ENCODE measurements around the gene KRT82. TPM values are rescaled to one million over a fixed set of nuclear protein-coding genes. Genes with fewer than 3 reads are reported as not detected.
A peak's percentile ranks its signal among the peaks of the same experiment; 100 is the strongest.

Gene KRT82
- total RNA-seq, 4 donors from 2014 or later = not detected

DNA sequence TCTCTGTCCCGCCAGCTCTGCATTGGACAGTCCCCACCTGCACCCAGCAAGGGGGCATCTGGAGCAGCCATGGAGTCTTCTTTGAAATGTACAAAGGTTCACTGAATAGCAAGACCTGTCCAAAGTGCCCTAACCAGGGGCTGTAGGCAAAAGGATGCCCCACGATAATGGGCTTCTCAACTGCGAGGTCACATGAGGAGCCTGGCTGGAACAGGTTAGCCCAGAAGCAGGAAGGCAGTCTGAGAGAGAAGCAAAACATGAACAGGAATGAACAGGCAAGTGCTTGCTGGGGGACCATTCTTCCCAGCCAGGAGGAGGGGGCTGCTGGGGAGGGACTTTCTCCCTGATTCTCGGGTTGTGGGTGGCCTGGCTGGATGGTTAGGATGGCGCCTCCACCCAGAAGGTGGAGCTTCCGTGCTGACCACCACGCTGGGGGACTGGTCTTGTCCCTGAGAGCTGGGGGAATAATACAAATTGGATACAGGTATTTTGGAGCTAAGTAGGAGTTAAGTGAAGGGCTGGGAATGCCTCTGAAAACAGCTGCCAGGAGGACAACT, 46.0 kb downstream of the KRT82 start:
- no peak for DNase-seq (ENCODE audit: low spot score)
- TF ChIP-seq, protein P1, sequence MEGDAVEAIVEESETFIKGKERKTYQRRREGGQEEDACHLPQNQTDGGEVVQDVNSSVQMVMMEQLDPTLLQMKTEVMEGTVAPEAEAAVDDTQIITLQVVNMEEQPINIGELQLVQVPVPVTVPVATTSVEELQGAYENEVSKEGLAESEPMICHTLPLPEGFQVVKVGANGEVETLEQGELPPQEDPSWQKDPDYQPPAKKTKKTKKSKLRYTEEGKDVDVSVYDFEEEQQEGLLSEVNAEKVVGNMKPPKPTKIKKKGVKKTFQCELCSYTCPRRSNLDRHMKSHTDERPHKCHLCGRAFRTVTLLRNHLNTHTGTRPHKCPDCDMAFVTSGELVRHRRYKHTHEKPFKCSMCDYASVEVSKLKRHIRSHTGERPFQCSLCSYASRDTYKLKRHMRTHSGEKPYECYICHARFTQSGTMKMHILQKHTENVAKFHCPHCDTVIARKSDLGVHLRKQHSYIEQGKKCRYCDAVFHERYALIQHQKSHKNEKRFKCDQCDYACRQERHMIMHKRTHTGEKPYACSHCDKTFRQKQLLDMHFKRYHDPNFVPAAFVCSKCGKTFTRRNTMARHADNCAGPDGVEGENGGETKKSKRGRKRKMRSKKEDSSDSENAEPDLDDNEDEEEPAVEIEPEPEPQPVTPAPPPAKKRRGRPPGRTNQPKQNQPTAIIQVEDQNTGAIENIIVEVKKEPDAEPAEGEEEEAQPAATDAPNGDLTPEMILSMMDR (IDR thresholded peaks at IDR 0.05) = no peak
- ATAC-seq (ENCODE audit: low FRiP score) = no peak

GRCh38 chr12:52359621-52360061, 46.5 kb downstream of the KRT82 start:
- ATAC-seq (ENCODE audit: low FRiP score) (peak; percentile 26), DNase-seq (ENCODE audit: low spot score) (no peak)
- TF ChIP-seq, protein P1 (IDR thresholded peaks at IDR 0.05) = no peak

- TF ChIP-seq, protein P1 (IDR thresholded peaks at IDR 0.05) = no peak
- DNase-seq (ENCODE audit: low spot score) = no peak
- no peak for ATAC-seq (ENCODE audit: low FRiP score)
These were observed 47.4 kb downstream of the KRT82 start for GRCh38 chr12:52358575-52359350.

- DNase-seq (ENCODE audit: low spot score) (no peak), ATAC-seq (ENCODE audit: low FRiP score) (no peak)
- TF ChIP-seq, protein P1 (IDR thresholded peaks at IDR 0.05) = no peak
These were observed 49.2 kb downstream of the KRT82 start for GRCh38 chr12:52356762-52357580.

DNA sequence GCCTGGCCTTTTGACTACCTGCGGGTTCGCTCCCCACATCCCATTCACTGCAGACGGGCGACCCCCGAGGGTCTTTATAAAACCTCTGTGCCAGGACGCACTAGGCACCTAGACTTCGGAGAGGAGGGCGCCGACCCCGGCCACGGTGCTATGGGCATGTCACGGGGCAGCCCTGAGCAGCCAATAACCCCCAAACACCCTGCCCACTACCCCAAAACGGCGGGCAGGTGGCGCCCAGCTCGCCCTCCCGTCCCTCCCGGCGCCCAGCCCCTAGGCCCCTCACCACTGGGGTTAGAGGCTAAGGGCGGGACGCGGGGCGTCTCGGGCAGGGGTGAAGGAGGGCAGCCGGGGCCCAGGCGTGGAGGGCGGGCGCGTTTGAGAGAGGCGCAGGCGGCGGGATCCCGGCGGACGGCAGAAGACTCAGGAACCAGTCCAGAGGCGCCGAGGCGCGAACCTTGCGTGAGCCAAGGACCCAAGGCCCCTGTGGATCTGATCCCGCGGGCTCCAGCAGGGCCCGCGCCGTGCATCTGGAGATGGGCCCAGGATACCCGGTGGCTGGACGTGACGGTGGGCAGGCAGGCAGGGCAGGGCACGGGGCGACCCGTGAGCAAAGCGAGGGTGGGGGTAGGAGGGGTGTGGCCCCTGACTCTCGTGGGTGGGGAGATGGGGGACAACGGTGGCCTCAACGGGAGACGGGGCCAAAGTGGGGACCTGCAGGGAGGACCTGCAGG, 49.9 kb downstream of the KRT82 start:
- TF ChIP-seq, protein P1 (IDR thresholded peaks at IDR 0.05) = no peak
- no peak for ATAC-seq (ENCODE audit: low FRiP score)
- DNase-seq (ENCODE audit: low spot score) = no peak

- TF ChIP-seq, protein P1 (IDR thresholded peaks at IDR 0.05) = no peak
- DNase-seq (ENCODE audit: low spot score) (no peak), ATAC-seq (ENCODE audit: low FRiP score) (no peak)
These were observed 51.0 kb downstream of the KRT82 start for GRCh38 chr12:52355176-52355575.
